ENCODE measurements around the gene C1orf116.

The C1orf116 gene

DNA sequence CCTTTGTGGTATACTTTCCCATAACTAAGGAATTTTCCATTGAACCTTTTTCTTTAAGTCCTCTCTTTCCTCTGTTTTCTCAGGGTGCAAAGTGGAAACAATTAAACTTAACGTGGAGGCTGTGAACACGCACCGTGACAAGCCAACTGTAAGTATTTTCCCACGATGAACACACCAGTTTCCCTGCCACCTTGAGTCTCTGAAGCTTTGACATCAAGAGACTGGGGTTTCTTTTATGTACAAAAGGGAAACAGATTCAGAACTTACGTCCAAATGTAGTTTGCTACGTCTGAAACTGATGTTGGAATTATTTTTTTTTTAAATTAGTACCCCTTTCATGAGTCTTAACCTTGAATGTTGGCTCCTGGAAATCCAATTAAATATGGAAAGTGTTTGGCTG is 38.9 kb upstream of the C1orf116 start:
- Histone ChIP-seq H3K9me3 (ENCODE audit: insufficient read depth, low read depth, low read length) (no peaks in the 10 kb centered on the region), H3K9me2 (replicated peaks; ENCODE audit: low read depth, low read length) (no peaks in the 10 kb centered on the region), H3K9ac (ENCODE audit: low read depth, low read length, poor library complexity, severe bottlenecking) (no peak overlapping the region), H3K4me1 (ENCODE audit: insufficient read depth, low read length, poor library complexity, severe bottlenecking) (peaks cover 22% of the 10 kb centered on the region), H3K79me2 (ENCODE audit: insufficient read depth, low read length) (no peaks in the 10 kb centered on the region), H3K27me3 (ENCODE audit: insufficient read depth, low read length, poor library complexity, severe bottlenecking) (no peaks in the 10 kb centered on the region), H2AFZ (ENCODE audit: low read length) (no peak overlapping the region), H3F3A (ENCODE audit: low read depth) (no peaks in the 10 kb centered on the region), H3K4me3 (ENCODE audit: low read length, poor library complexity, severe bottlenecking) (peak overlapping the region; percentile 12), H3K4me2 (ENCODE audit: low read depth, low read length, poor library complexity, severe bottlenecking) (peak overlapping the region; percentile 47), H4K20me1 (ENCODE audit: insufficient read depth, low read length, poor library complexity, severe bottlenecking) (no peaks in the 10 kb centered on the region), H3K36me3 (ENCODE audit: insufficient read depth, low read length) (no peaks in the 10 kb centered on the region)
- TF ChIP-seq, protein P1, sequence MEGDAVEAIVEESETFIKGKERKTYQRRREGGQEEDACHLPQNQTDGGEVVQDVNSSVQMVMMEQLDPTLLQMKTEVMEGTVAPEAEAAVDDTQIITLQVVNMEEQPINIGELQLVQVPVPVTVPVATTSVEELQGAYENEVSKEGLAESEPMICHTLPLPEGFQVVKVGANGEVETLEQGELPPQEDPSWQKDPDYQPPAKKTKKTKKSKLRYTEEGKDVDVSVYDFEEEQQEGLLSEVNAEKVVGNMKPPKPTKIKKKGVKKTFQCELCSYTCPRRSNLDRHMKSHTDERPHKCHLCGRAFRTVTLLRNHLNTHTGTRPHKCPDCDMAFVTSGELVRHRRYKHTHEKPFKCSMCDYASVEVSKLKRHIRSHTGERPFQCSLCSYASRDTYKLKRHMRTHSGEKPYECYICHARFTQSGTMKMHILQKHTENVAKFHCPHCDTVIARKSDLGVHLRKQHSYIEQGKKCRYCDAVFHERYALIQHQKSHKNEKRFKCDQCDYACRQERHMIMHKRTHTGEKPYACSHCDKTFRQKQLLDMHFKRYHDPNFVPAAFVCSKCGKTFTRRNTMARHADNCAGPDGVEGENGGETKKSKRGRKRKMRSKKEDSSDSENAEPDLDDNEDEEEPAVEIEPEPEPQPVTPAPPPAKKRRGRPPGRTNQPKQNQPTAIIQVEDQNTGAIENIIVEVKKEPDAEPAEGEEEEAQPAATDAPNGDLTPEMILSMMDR (conservative IDR thresholded peaks at IDR 0.05; ENCODE audit: low read length) = no peak
- TF ChIP-seq EZH2phosphoT487 (IDR thresholded peaks at IDR 0.05; ENCODE audit: borderline replicate concordance) = no peak

DNA sequence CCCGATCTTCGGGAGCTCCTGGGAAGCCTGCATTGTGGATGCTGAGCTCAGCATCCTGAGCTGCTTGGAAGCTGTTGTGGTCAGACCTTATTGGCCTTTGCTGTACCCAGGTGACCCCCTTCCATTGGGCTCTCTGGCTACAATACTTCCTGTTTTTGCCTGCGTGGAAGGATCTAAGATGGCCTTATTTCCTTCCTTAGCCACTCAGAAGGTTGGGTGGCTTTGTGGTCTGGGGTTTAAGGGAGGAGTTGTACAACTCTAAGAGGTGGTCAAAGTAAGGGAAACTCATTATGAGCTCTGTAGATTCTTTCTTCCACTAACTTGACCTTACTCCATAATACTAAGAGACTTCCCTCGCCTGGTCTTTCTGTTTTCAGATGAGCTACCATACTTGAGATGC is 38.3 kb upstream of the C1orf116 start:
- H3K79me2 ChIP-seq (ENCODE audit: insufficient read depth, low read length) = no peaks in the 10 kb centered on the region
- H3F3A ChIP-seq (ENCODE audit: low read depth) = no peaks in the 10 kb centered on the region
- H3K9ac ChIP-seq (ENCODE audit: low read depth, low read length, poor library complexity, severe bottlenecking) = no peak overlapping the region
- H3K9me2 ChIP-seq (replicated peaks; ENCODE audit: low read depth, low read length) = no peaks in the 10 kb centered on the region
- no peaks in the 10 kb centered on the region for H4K20me1 ChIP-seq (ENCODE audit: insufficient read depth, low read length, poor library complexity, severe bottlenecking)
- TF ChIP-seq, protein P1 (conservative IDR thresholded peaks at IDR 0.05; ENCODE audit: low read length) = no peak
- no peak for TF ChIP-seq EZH2phosphoT487 (IDR thresholded peaks at IDR 0.05; ENCODE audit: borderline replicate concordance)
- H3K4me2 ChIP-seq (ENCODE audit: low read depth, low read length, poor library complexity, severe bottlenecking) = peak overlapping the region; percentile 47
- peak overlapping the region; percentile 49 for H2AFZ ChIP-seq (ENCODE audit: low read length)
- H3K9me3 ChIP-seq (ENCODE audit: insufficient read depth, low read depth, low read length) = no peaks in the 10 kb centered on the region
- H3K36me3 ChIP-seq (ENCODE audit: insufficient read depth, low read length) = no peaks in the 10 kb centered on the region
- H3K27me3 ChIP-seq (ENCODE audit: insufficient read depth, low read length, poor library complexity, severe bottlenecking) = no peaks in the 10 kb centered on the region
- H3K4me3 ChIP-seq (ENCODE audit: low read length, poor library complexity, severe bottlenecking) = peak overlapping the region; percentile 12
- H3K4me1 ChIP-seq (ENCODE audit: insufficient read depth, low read length, poor library complexity, severe bottlenecking) = peaks cover 22% of the 10 kb centered on the region

DNA sequence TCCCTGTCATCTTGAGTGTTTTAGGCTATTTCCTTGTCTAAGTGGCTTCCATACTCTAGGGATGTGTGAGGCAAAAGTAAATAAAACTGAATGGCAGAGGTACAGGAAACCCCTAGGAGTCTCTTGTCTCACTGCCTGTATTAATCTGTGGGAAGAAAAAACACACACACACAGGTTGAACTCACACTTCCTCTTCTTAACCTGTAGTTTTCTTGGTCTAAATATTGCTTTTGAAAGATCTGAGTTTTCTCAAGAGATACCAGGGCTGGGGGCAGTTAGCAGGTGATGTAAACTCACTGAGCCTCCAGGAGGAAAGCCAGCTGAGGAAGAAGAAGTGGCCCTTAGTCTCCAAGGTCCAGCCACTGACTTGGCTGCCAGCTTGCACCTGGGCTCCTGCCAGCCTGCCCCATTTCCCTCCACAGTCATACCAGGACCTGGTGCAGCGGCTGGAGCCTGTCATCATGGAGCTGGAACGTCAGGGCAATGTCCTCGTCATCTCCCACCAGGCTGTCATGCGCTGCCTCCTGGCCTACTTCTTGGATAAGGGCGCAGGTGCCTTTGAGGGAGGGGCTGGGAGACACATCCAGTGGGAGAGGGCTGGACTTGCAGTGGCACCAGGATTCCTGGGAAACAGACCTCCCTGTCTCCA is 37.4 kb upstream of the C1orf116 start:
- TF ChIP-seq, protein P1 (conservative IDR thresholded peaks at IDR 0.05; ENCODE audit: low read length) = no peak
- TF ChIP-seq EZH2phosphoT487 (IDR thresholded peaks at IDR 0.05; ENCODE audit: borderline replicate concordance) = no peak
- no peaks in the 10 kb centered on the region for H3K9me3 ChIP-seq (ENCODE audit: insufficient read depth, low read depth, low read length)

More for the DNA sequence above, 37.4 kb upstream of the C1orf116 start:
- peak overlapping the region; percentile 49; the same call in 1 of the 2 replicates for H2AFZ ChIP-seq (ENCODE audit: low read length)
- H3K4me2 ChIP-seq (ENCODE audit: low read depth, low read length, poor library complexity, severe bottlenecking) = no peak overlapping the region
- H3K79me2 ChIP-seq (ENCODE audit: insufficient read depth, low read length) = no peaks in the 10 kb centered on the region
- no peaks in the 10 kb centered on the region for H3K9me2 ChIP-seq (replicated peaks; ENCODE audit: low read depth, low read length)
- no peaks in the 10 kb centered on the region for H4K20me1 ChIP-seq (ENCODE audit: insufficient read depth, low read length, poor library complexity, severe bottlenecking)
- no peaks in the 10 kb centered on the region for H3K27me3 ChIP-seq (ENCODE audit: insufficient read depth, low read length, poor library complexity, severe bottlenecking)
- peaks cover 22% of the 10 kb centered on the region for H3K4me1 ChIP-seq (ENCODE audit: insufficient read depth, low read length, poor library complexity, severe bottlenecking)
- no peak overlapping the region for H3K4me3 ChIP-seq (ENCODE audit: low read length, poor library complexity, severe bottlenecking)
- no peak overlapping the region for H3K9ac ChIP-seq (ENCODE audit: low read depth, low read length, poor library complexity, severe bottlenecking)
- no peaks in the 10 kb centered on the region for H3K36me3 ChIP-seq (ENCODE audit: insufficient read depth, low read length)
- no peaks in the 10 kb centered on the region for H3F3A ChIP-seq (ENCODE audit: low read depth)
